DMS114 treated with DMSO at 0.1 percent for 48 hours (cell line): Measurements from ENCODE around the gene ETV6.
"Not testable (repeated sequence)": the region's sequence is repeated elsewhere in the genome, so short reads cannot be mapped to it uniquely, and the experiment has no call there.

Experiments used
- DNase-seq: peaks from one replicate; lab custom pipeline; 2025; ENCODE audit not compliant: unreplicated experiment; lab: John Stamatoyannopoulos, UW

ETV6 gene

GRCh38 chr12:11901701-11902524 is 252.4 kb downstream of the ETV6 start:
- DNase-seq, result no peak

GRCh38 chr12:11902525-11902875 is 253.0 kb downstream of the ETV6 start:
- DNase-seq, result no peak

GRCh38 chr12:11904124-11904523 is 254.7 kb downstream of the ETV6 start:
- no peak for DNase-seq

GRCh38 chr12:11905534-11905933 is 256.1 kb downstream of the ETV6 start:
- no peak for DNase-seq

- no peak for DNase-seq
Observed at GRCh38 chr12:11906286-11906935, 256.9 kb downstream of the ETV6 start.

GRCh38 chr12:11907625-11908024 is 258.2 kb downstream of the ETV6 start:
- DNase-seq, result no peak

GRCh38 chr12:11909406-11909805 is 259.9 kb downstream of the ETV6 start:
- DNase-seq, result not testable (repeated sequence)

GRCh38 chr12:11916113-11916512 is 266.6 kb downstream of the ETV6 start:
- DNase-seq, result no peak

GRCh38 chr12:11916771-11917170 is 267.3 kb downstream of the ETV6 start:
- no peak for DNase-seq

GRCh38 chr12:11917501-11917900 is 268.0 kb downstream of the ETV6 start:
- no peak for DNase-seq

- DNase-seq, result no peak
Observed at GRCh38 chr12:11920231-11920630, 270.8 kb downstream of the ETV6 start.

GRCh38 chr12:11922361-11922760 is 272.9 kb downstream of the ETV6 start:
- no peak for DNase-seq

GRCh38 chr12:11923067-11923466 is 273.6 kb downstream of the ETV6 start:
- no peak for DNase-seq

GRCh38 chr12:11927286-11927935 is 277.9 kb downstream of the ETV6 start:
- no peak for DNase-seq

- DNase-seq, result no peak
Observed at GRCh38 chr12:11929714-11930113, 280.2 kb downstream of the ETV6 start.

GRCh38 chr12:11939223-11939622 is 289.7 kb downstream of the ETV6 start:
- DNase-seq, result no peak

GRCh38 chr12:11941606-11942337 is 292.3 kb downstream of the ETV6 start:
- no peak for DNase-seq

- DNase-seq, result no peak
Observed at GRCh38 chr12:11943919-11944700, 294.6 kb downstream of the ETV6 start.
